ENCODE results near the gene NCSTN.

NCSTN gene

GRCh38 chr1:160362168-160362957 lies 19.2 kb downstream of the NCSTN start:
- H3K4me1 Mint-ChIP-seq, result peaks cover 9% of the 10 kb centered on the region
- DNase-seq, result no peak
- no peak overlapping the region for H3K4me3 Mint-ChIP-seq
- H3K9me3 Mint-ChIP-seq, result no peaks in the 10 kb centered on the region
- H3K27ac Mint-ChIP-seq, result peak overlapping the region; percentile 53 to 85
- no peak for ATAC-seq
- H3K27me3 Mint-ChIP-seq, result no peaks in the 10 kb centered on the region

DNA sequence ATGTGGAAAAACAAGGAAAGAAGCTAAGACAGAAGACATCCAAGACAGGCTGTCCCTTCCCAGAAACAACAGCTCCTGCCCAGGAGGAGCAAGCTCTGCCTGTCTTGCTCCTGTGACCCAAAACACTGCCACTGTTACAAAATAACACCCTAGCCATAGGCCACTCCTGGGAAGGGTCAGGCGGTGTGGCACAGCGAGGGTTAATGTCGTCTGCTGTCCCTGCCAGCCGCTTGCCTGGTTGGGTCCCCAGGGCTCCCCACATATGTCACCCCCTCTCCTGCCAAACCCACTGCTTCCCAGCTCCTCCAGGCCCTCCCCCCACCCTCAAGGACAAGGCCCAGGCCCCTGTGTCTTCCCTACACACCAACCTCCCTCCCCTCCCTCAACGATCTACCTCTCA lies 19.8 kb downstream of the NCSTN start:
- Mint-ChIP-seq H3K9me3 (no peaks in the 10 kb centered on the region), H3K27me3 (no peaks in the 10 kb centered on the region), H3K4me3 (no peak overlapping the region), H3K4me1 (peaks cover 9% of the 10 kb centered on the region), H3K27ac (peak overlapping the region in 1 of 2 donors; percentile 85)
- ATAC-seq, result no peak
- DNase-seq, result no peak

GRCh38 chr1:160363951-160364735 lies 21.0 kb downstream of the NCSTN start:
- ATAC-seq (no peak), DNase-seq (no peak)
- Mint-ChIP-seq H3K4me1 (peaks cover 9% of the 10 kb centered on the region), H3K4me3 (no peak overlapping the region), H3K27ac (no peak overlapping the region), H3K27me3 (no peaks in the 10 kb centered on the region), H3K9me3 (no peaks in the 10 kb centered on the region)

DNA sequence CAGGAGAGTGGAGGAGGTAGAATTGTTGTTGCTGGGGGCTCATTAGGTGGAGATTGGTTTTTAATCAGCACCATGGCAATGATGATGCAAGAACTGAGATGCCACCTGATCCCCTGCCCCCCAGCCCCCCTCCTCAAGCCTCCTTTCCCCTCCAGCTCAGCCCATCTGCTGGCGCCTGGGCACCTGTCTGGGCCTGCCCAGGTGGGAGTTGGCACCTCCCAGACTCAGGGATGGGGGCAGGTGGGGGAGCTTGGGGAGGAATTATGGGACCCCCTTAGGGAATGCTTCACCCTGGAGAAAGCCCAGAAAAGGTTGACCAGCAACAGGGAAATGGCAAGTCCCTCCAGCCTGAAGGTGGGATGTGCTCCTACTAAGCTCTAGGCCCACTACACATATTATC lies 22.1 kb downstream of the NCSTN start:
- Mint-ChIP-seq H3K27ac (peak overlapping the region in 1 of 2 donors; percentile 72), H3K9me3 (no peaks in the 10 kb centered on the region)

GRCh38 chr1:160366731-160367515 lies 23.7 kb downstream of the NCSTN start, which contains the start of gene NHLH1:
Gene NHLH1, plus strand, starts transcription at chr1:160367071. Its CDS starts 3,661 bp downstream, at chr1:160370732.
- Mint-ChIP-seq H3K4me1 (peaks cover 9% of the 10 kb centered on the region), H3K27me3 (no peaks in the 10 kb centered on the region), H3K9me3 (no peaks in the 10 kb centered on the region), H3K27ac (peak within 1 kb of the TSS in 1 of 2 donors; percentile 1), H3K4me3 (no peak within 1 kb of the TSS)
- ATAC-seq (peak; percentile 44), DNase-seq (no peak)

More for the DNA sequence above, 22.1 kb downstream of the NCSTN start:
- no peak overlapping the region for H3K4me3 Mint-ChIP-seq
- no peak for ATAC-seq
- no peaks in the 10 kb centered on the region for H3K27me3 Mint-ChIP-seq
- DNase-seq, result no peak
- H3K4me1 Mint-ChIP-seq, result peaks cover 9% of the 10 kb centered on the region

DNA sequence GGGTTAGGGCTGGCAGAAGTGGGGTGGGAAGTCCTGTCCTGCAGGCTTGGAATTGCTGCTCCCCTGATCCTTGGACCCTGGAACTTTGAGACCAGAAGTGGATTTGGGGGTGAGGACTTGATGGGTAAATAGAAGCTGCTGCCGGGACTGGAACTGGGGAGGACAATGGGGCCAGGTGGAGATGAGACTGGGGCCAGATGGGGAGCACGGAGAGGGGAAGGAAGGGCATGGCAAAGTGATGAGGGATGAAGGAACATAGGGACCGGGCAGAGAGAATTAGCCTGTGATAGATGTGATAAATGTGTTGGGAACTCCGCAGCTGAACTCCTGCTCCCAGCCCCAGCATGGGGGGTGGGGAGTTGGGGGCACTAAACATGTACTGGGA lies 24.3 kb downstream of the NCSTN start:
- Mint-ChIP-seq H3K4me1 (peaks cover 3% of the 10 kb centered on the region), H3K27ac (no peak overlapping the region), H3K9me3 (no peaks in the 10 kb centered on the region), H3K27me3 (no peaks in the 10 kb centered on the region), H3K4me3 (no peak overlapping the region)
- no peak for DNase-seq
- no peak for ATAC-seq

DNA sequence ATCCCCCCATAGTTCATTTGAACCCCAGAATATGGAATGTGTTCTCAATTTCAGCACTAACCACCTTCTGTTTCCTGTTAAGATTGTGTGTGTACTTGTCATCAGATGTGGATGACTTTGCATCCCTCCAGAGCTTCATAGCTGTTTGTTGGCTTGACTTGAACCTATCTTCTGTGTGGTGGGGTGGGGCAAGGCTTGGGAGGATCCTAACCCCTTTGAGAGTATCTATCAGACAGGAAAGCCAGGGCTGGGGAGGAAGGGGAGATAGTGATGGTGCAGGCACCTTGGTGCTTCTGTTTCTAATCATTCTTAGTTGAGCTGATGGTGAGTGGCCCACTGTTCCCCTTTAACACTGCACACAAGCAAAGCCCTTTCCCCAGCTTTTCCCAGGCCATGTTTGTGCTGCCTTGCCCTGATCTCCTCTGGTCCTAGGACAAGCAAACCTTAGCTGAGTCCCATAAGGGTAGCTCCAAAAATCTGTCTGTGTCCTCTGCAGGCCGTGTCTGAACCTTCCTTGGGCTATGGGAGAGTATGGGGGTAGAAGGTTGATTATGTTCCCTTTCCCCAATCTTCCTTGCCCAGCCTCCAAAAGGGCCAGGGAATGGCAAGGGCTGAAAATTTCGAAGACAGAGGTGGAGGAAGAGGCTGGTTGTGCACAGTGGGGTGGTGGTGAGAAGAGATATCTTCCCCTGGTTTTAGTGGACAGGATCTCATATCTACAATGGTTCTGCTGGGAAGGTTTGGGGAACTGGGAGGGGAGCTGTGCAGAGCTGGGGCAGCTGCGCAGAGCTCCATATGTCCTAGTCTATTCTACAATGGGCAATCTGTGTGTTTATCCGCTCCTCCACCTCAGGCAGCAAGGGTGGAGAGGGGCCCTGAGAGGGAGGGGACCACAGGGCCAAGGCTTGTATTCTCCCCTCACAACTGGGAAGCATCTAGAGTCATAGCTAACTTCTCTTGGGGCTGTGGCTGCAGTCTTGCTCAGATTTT lies 25.0 kb downstream of the NCSTN start:
- ATAC-seq (no peak), DNase-seq (no peak)
- Mint-ChIP-seq H3K9me3 (no peaks in the 10 kb centered on the region), H3K27me3 (no peaks in the 10 kb centered on the region), H3K27ac (no peak overlapping the region), H3K4me1 (no peaks in the 10 kb centered on the region), H3K4me3 (no peak overlapping the region)

DNA sequence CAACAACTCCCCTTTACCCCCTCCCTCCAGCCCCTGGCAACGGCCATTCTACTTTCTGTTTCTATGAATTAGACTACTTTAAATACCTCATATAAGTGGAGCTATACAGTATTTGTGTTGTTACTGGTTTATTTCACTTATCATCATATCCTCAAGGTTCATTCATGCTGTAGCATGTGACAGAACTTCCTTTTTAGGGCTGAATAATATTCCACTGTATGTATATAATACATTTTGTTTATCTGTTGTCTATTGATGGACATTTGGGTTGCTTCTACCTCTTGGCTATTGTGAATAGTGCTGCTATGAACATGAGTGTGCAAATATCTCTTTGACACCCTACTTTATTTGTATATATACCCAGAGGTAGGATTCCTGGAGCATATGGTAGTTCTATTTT lies 25.9 kb downstream of the NCSTN start:
- DNase-seq, result no peak
- no peak overlapping the region for H3K4me3 Mint-ChIP-seq

GRCh38 chr1:160370561-160371345 lies 27.6 kb downstream of the NCSTN start:
- Mint-ChIP-seq H3K9me3 (no peaks in the 10 kb centered on the region), H3K27ac (no peak overlapping the region), H3K4me3 (no peak overlapping the region), H3K27me3 (no peaks in the 10 kb centered on the region), H3K4me1 (peaks cover 4% of the 10 kb centered on the region)
- DNase-seq (no peak), ATAC-seq (no peak)

More for the DNA sequence above, 25.9 kb downstream of the NCSTN start:
- Mint-ChIP-seq H3K27me3 (no peaks in the 10 kb centered on the region), H3K27ac (no peak overlapping the region), H3K9me3 (no peaks in the 10 kb centered on the region), H3K4me1 (no peaks in the 10 kb centered on the region)
- ATAC-seq, result no peak

DNA sequence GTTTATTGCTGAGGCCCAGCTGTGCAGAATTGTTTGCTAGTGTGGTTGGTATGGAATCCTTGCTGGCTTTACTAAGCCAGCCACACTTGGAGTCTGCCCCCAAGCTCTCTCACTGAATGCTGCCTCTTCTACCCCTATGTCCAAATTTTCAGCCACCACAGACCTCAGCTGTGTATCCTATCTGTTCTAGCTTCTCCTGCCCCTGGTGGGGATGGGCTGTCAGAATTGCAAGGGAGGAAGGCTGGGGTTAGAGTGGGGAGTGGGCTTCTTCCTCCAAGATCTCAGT lies 28.1 kb downstream of the NCSTN start:
- ATAC-seq (no peak), DNase-seq (no peak)
- Mint-ChIP-seq H3K4me3 (no peak overlapping the region), H3K27ac (no peak overlapping the region), H3K9me3 (no peaks in the 10 kb centered on the region), H3K4me1 (peaks cover 10% of the 10 kb centered on the region), H3K27me3 (no peaks in the 10 kb centered on the region)

DNA sequence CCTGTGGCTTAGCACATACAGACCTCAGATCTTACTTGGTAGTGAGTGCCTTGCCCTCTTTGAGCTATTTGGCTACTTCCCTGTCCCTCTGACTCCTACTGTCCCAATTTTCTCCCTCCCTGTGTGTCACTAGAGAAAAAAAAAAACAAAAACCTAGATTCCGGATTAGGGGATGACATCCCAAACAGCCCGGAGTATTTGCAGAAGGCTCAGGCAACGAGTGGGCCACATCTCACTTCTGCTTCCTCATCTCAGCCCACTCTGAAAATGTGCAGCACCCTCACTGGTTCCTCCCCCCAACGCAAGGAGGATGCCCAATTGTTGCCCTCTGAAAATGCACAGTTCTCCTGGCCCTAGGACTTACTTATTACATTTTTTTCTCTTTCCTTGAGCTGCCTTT lies 28.6 kb downstream of the NCSTN start:
- ATAC-seq, result no peak

GRCh38 chr1:160373696-160374095 lies 30.5 kb downstream of the NCSTN start:
- Mint-ChIP-seq H3K4me1 (peaks cover 13% of the 10 kb centered on the region), H3K27ac (no peak overlapping the region), H3K4me3 (no peak overlapping the region), H3K27me3 (no peaks in the 10 kb centered on the region), H3K9me3 (no peaks in the 10 kb centered on the region)
- DNase-seq (no peak), ATAC-seq (no peak)

More for the DNA sequence above, 28.6 kb downstream of the NCSTN start:
- no peaks in the 10 kb centered on the region for H3K27me3 Mint-ChIP-seq
- H3K27ac Mint-ChIP-seq, result no peak overlapping the region
- DNase-seq, result no peak
- no peaks in the 10 kb centered on the region for H3K9me3 Mint-ChIP-seq
- no peak overlapping the region for H3K4me3 Mint-ChIP-seq
- peaks cover 13% of the 10 kb centered on the region for H3K4me1 Mint-ChIP-seq

DNA sequence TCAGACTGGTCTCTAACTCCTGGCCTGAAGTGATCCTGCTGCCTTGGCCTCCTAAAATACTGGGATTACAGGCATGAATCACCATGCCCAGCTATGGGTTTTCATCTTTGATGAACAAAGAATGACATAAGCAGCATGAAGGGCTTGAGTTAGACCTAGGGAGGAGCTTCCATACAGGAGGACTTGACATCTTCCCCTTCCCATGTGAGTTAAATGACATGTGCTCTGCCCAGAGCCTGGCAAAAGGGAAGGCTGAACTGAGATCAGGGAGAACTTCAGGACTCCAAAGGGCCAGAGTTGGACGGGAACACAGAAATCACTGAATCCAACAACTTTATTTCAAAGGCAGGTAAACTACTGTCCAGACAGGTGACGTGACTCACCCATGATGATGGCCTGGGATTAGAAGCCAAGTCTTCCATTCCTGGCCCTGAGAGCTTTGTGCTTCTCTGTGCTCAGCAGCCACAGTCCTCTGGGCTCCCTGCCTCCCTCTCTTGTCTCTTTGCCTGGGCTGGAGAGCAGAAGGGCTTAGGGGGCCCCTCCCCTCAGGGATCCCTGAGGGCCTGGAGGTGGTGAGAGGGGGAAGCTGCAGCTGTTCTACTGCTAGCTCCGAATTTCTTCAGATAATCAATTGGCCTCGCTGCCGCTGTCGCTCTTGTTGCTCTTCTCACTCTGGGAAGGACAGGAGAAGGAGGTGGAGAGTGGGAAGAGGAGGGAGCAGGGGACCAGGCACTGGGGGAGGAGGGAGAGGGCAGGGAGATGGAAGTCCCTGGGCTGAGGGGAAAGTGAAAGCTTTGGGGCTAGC lies 31.3 kb downstream of the NCSTN start:
- H3K4me1 Mint-ChIP-seq, result peaks cover 13% of the 10 kb centered on the region
- no peak overlapping the region for H3K4me3 Mint-ChIP-seq
- DNase-seq (no peak), ATAC-seq (no peak)
- no peaks in the 10 kb centered on the region for H3K9me3 Mint-ChIP-seq
- no peaks in the 10 kb centered on the region for H3K27me3 Mint-ChIP-seq
- H3K27ac Mint-ChIP-seq, result peak overlapping the region in 1 of 2 donors; percentile 27

Data from stimulated activated naive CD8-positive, alpha-beta T cell treated with anti-CD3 and anti-CD28 coated beads, Interleukin-15, amount 100 ng/mL, for 72 hours (primary cell).